Fibroblast of lung (primary cell): ENCODE data around the gene NBPF1.
"Not testable (repeated sequence)": the region's sequence is repeated elsewhere in the genome, so short reads cannot be mapped to it uniquely, and the experiment has no call there.

ENCODE experiments used
- EZH2 ChIP-seq: IDR thresholded peaks from 2 replicates; pipeline ENCODE4 v1.5.1; 2012; ENCODE audit warnings: low read length, control low read depth, mild to moderate bottlenecking; ENCODE audit errors: missing control alignments
- TF ChIP-seq, protein P1 (sequence below), 2 donors: IDR thresholded peaks in 1 of 2; conservative IDR thresholded peaks in 1 of 2; 1 replicate in 1 of 2; 2 replicates in 1 of 2; pipeline ENCODE4 v1.5.1; 2011 to 2012; ENCODE audit warnings: low read length in 2 of 2, control low read depth in 1 of 2, inconsistent platforms in 1 of 2, low read depth in 1 of 2, mild to moderate bottlenecking in 1 of 2

DNA sequence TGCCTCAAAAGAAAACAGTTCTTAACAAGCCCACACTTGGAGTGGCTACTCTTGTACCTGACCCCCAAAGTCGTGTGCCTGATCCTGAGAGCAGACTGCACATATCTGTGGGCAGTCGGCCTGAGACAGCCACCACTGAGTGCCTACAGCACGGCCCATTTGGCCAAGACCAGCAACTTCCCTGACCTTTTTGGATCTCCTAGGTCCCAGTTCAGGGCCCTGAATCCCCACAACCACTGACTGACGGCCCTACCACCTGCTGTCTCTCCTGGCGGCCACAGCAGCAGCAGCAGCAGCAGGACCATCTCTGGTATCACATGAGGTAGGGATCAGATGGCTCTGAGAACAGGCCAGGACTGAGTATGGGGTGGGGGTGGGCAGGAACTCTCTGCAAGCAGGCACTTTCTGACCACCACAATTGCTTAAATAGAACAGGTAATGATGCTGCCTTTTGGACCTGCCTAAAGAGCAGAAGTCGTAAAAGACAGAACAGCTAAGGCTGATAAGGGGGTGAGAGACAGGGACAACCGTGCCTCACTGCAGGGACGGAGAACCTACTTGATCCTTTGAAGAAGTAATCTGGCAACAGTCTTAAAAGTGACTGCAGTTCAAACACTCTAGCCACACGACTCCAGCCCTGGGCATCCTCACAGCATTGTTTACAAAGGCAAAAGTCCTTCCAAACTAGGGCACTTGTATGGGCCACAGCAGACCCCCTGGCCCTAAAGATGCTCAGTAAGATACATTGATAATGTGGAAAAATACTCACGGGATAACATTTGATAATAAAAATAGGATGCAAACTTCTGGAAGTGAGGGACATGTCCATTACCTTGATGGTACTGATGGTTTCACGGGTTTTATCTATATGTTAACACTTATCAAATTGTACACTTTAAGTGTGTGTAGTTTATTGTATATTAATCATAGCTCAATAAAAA lies 26.0 kb upstream of the NBPF1 start:
- TF ChIP-seq, protein P1, sequence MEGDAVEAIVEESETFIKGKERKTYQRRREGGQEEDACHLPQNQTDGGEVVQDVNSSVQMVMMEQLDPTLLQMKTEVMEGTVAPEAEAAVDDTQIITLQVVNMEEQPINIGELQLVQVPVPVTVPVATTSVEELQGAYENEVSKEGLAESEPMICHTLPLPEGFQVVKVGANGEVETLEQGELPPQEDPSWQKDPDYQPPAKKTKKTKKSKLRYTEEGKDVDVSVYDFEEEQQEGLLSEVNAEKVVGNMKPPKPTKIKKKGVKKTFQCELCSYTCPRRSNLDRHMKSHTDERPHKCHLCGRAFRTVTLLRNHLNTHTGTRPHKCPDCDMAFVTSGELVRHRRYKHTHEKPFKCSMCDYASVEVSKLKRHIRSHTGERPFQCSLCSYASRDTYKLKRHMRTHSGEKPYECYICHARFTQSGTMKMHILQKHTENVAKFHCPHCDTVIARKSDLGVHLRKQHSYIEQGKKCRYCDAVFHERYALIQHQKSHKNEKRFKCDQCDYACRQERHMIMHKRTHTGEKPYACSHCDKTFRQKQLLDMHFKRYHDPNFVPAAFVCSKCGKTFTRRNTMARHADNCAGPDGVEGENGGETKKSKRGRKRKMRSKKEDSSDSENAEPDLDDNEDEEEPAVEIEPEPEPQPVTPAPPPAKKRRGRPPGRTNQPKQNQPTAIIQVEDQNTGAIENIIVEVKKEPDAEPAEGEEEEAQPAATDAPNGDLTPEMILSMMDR (conservative IDR thresholded peaks at IDR 0.05 in 1 of 2, IDR thresholded peaks at IDR 0.05 in 1 of 2; ENCODE audit: low read depth in 1 of 2, low read length in 2 of 2) = not testable (repeated sequence)
- TF ChIP-seq EZH2 = not testable (repeated sequence)
